Stomach (tissue), 9 donors: ENCODE results near the gene USP44. TPM values are rescaled to one million over a fixed set of nuclear protein-coding genes. Genes with fewer than 3 reads are reported as not detected.

Experiments
- DNase-seq, 2 donors: peaks; one replicate each; pipeline versions ENCODE4 v3.0.0 to v3.0.0-alpha.2; 2013 to 2019
- H3K27ac ChIP-seq, 5 donors: fragments of 200-600 bp in 4 of 5; sonication (generic) in 4 of 5; one replicate each; pipeline ENCODE4 v1.5.1; 2013 to 2019; ENCODE audit warnings: mild to moderate bottlenecking in 1 of 5, moderate library complexity in 1 of 5
- H3K27me3 ChIP-seq, 3 donors: fragments of 200-600 bp; sonication (generic); one replicate each; pipeline ENCODE4 v1.5.1; 2017 to 2019; ENCODE audit warnings: mixed run types in 1 of 3
- H3K36me3 ChIP-seq, 4 donors: fragments of 200-600 bp; sonication (generic); 1 replicate in 3 of 4; 2 replicates in 1 of 4; pipeline ENCODE4 v1.5.1; 2016 to 2019
- H3K4me1 ChIP-seq, 4 donors: fragments of 200-600 bp; sonication (generic); one replicate each; pipeline ENCODE4 v1.5.1; 2016 to 2019
- H3K4me3 ChIP-seq, 4 donors: fragments of 200-600 bp; sonication (generic) in 3 of 4; one replicate each; pipeline ENCODE4 v1.5.1; 2016 to 2019; ENCODE audit warnings: mild to moderate bottlenecking in 1 of 4
- H3K9me3 ChIP-seq, 4 donors: fragments of 200-600 bp; sonication (generic); one replicate each; pipeline ENCODE4 v1.5.1; 2016 to 2019
- EP300 ChIP-seq: sonication (generic); formaldehyde crosslinking; IDR thresholded peaks from one replicate; pipeline ENCODE4 v1.6.1; 2017; ENCODE audit warnings: antibody characterized with exemption
- POLR2A ChIP-seq, 4 donors: fragments of 450-650 bp; IDR thresholded peaks; one replicate each; pipeline ENCODE4 v1.6.1; 2016; ENCODE audit warnings: antibody characterized with exemption in 4 of 4, control low read depth in 2 of 4, mild to moderate bottlenecking in 1 of 4, moderate library complexity in 1 of 4
- POLR2AphosphoS5 ChIP-seq, 3 donors: sonication (generic); formaldehyde crosslinking; IDR thresholded peaks; one replicate each; pipeline ENCODE4 v1.6.1; 2016; ENCODE audit warnings: antibody characterized with exemption in 3 of 3
- WGBS, 5 donors: extraction: QIAGEN DNeasy Blood & Tissue Kit in 3 of 5; methylation state at CpG; one replicate each; pipeline versions ENCODE4 v1.1.5 to v1.1.7; 2013 to 2018; 5-methylcytosine and 5-hydroxymethylcytosine counted together
- intact Hi-C: fragments of 100-400 bp; cut with DNase I; formaldehyde crosslinking; loops from one replicate; pipeline ENCODE4 v1.15.1; 2023; ENCODE audit warnings: low total_unique reads
- polyA plus RNA-seq, 3 donors: library from polyadenylated mRNA; stranded (reverse); fragments of 200-250 nt; gene quantifications; one replicate each; pipeline ENCODE4 v1.2.3, GENCODE V29; 2013
- total RNA-seq, 5 donors: library from RNA; depleted of rRNA; stranded (reverse); fragments of >200 nt; gene quantifications; one replicate each; pipeline versions ENCODE4 v1.1.0 to v1.2.3, GENCODE V29; 2014 to 2016
- TF ChIP-seq, protein P1 (sequence below), 7 experiments: fragments of 450-650 bp in 4 of 7; fragments of 200-600 bp in 3 of 7; sonication (generic) in 3 of 7; IDR thresholded peaks; one replicate each; pipeline ENCODE4 v1.5.1; 2016 to 2019; ENCODE audit warnings: antibody characterized with exemption in 7 of 7, control low read depth in 2 of 7, mild to moderate bottlenecking in 1 of 7
- donor health status: healthy with polysubstance abuse.
- donor health status: Bipolar disorder and iron deficiency.
- donor health status: healthy.

The USP44 gene
- total and polyA plus RNA-seq, 8 donors = under 0.01 to 2.6 (median 0.36) TPM; not detected in 2

DNA sequence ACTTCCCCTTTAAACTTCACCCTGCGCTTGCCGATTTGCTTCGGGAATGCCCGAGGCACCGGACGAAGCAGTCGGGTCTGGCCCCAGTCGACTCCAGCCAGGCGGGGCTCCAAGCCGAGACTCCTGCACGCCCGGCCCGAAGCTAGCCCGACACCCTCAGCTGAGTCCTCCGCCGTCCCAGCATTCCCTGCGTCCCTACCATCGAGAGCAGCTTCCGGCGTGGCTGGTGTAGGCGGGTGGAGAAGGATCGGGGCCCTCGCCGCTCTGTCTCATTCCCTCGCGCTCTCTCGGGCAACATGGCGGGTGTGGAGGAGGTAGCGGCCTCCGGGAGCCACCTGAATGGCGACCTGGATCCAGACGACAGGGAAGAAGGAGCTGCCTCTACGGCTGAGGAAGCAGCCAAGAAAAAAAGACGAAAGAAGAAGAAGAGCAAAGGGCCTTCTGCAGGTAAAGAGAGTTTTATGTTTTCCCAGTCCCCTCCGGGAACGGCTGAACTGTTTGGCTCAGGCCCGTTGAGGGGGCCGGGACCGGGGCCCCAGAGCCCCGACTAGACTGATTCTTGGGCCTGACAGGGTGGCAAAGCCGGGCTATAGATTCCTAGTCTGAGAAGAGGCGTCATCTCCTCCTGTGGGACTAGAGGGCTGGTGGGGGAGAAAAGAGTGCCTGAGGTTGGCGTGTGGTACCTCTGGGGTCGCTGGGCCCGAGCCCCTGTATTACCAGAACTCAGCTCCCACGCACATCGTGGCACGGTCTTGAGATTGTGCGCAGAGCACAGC, 77.2 kb downstream of the USP44 start, which contains the start of gene METAP2:
Gene METAP2 (plus strand): TSS at position 269 of the 776 bp plus-strand sequence. CDS start 28 bp downstream, at position 297.
- peak; percentile 97 to 99 for DNase-seq
- intact Hi-C loops = no loop called here
- peak in 2 of 4 donors; percentile 42 to 76 for TF ChIP-seq POLR2A (IDR thresholded peaks at IDR 0.05)
- TF ChIP-seq, protein P1, sequence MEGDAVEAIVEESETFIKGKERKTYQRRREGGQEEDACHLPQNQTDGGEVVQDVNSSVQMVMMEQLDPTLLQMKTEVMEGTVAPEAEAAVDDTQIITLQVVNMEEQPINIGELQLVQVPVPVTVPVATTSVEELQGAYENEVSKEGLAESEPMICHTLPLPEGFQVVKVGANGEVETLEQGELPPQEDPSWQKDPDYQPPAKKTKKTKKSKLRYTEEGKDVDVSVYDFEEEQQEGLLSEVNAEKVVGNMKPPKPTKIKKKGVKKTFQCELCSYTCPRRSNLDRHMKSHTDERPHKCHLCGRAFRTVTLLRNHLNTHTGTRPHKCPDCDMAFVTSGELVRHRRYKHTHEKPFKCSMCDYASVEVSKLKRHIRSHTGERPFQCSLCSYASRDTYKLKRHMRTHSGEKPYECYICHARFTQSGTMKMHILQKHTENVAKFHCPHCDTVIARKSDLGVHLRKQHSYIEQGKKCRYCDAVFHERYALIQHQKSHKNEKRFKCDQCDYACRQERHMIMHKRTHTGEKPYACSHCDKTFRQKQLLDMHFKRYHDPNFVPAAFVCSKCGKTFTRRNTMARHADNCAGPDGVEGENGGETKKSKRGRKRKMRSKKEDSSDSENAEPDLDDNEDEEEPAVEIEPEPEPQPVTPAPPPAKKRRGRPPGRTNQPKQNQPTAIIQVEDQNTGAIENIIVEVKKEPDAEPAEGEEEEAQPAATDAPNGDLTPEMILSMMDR (IDR thresholded peaks at IDR 0.05) = no peak
- TF ChIP-seq POLR2AphosphoS5 (IDR thresholded peaks at IDR 0.05) = peak; percentile 94 to 98 (median 96)
- TF ChIP-seq EP300 = no peak
- Histone ChIP-seq H3K4me1 (peaks cover 11 to 49% (median 35%) of the 10 kb centered on the region in 4 donors), H3K27me3 (no peaks in the 10 kb centered on the region), H3K9me3 (no peaks in the 10 kb centered on the region), H3K4me3 (peak within 1 kb of the TSS; percentile 64 to 98 (median 93)), H3K36me3 (peaks cover 8 to 32% (median 31%) of the 10 kb centered on the region in 4 donors), H3K27ac (peak within 1 kb of the TSS; percentile 75 to 97 (median 91))
- 0 to 1% (median 0%) methylated on average over 38 to 49 of the region's 49 CpGs for WGBS, 5 donors

DNA sequence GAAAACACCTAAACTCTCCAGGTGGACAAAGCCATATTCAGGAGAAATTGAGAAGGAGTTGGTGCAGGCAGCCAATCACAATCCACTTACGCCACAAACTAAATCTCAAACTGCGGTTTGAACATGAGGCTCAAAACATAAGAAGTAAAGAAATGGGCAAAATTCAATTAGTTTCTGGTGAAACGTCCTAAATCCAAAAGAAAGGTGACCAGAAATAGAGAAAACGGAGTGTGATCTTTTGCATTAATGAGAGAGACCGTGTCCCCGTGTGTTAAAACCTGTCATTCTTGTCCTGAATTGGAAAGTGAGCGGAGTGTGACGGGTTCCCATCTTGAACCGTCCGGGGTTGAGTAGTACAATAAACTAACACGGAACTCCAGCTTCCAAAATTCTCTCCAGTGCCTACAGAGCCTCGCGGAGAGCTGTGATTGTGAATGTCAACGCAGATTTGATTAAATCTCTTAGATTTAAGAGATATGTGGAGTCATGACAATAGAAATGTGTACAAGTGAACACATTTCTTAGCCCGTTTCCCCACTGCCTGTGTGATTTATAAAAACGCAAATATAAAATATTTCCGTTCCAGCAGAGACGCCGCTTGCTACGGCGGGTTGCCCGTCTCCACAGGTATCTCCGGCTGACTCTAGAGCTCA, 77.9 kb downstream of the USP44 start:
- Histone ChIP-seq H3K27me3 (no peaks in the 10 kb centered on the region), H3K27ac (peak overlapping the region; percentile 75 to 97 (median 91)), H3K36me3 (peaks cover 2 to 24% (median 24%) of the 10 kb centered on the region in 4 donors), H3K9me3 (no peaks in the 10 kb centered on the region), H3K4me1 (peaks cover 11 to 41% (median 32%) of the 10 kb centered on the region in 4 donors), H3K4me3 (peak overlapping the region; percentile 64 to 98 (median 93))
- WGBS, 5 donors = 0 to 1% (median 0%) methylated on average over 23 of the region's 23 CpGs
- no peak for TF ChIP-seq EP300
- DNase-seq = peak; percentile 36 to 76
- intact Hi-C loops = no loop called here

DNA sequence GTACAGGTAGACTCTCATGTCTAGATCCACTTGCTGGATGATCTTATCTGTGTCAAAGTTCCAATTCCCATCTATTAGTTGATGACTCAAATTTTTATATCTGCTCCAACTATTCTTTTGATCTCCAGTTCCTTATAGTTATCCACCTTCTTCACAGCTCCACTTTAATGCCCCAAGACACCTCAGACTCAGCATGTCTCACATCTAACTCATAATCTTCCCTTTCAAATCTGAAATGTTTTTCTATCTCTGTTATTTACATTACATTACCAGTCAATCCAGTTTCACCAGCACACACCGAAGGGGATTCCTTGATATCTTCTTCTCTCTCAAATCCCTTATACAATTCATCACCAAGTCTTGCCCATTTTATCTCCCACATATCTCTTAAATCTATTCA, 81.0 kb downstream of the USP44 start:
- TF ChIP-seq POLR2AphosphoS5 (IDR thresholded peaks at IDR 0.05) = no peak
- TF ChIP-seq, protein P1 (IDR thresholded peaks at IDR 0.05) = no peak
- Histone ChIP-seq H3K27ac (no peak overlapping the region), H3K4me1 (peaks cover 7 to 16% (median 15%) of the 10 kb centered on the region in 4 donors), H3K36me3 (no peaks in the 10 kb centered on the region), H3K4me3 (no peak overlapping the region), H3K27me3 (no peaks in the 10 kb centered on the region), H3K9me3 (no peaks in the 10 kb centered on the region)
- WGBS, 5 donors = 30 to 65% (median 47%) methylated on average over 1 of the region's 1 CpG
- intact Hi-C loops = no loop called here
- no peak for DNase-seq

Other genes with a start within 250 kb of the USP44 start
- gene METAP2, start 77.3 kb downstream of the USP44 start, total RNA-seq = 100 to 1,000 TPM in 1 of 5 donors, 10 to 100 TPM in 4; 14.0 to 111 (median 50.5) TPM
- gene METAP2, start 77.3 kb downstream of the USP44 start, polyA plus RNA-seq = 10 to 100 TPM; 36.7 to 74.1 (median 36.8) TPM
- 100 to 1,000 TPM in 1 of 5 donors, 10 to 100 TPM in 4; 11.0 to 110 (median 50.7) TPM for gene NTN4, start 239.3 kb upstream of the USP44 start, total RNA-seq
- gene NTN4, start 239.3 kb upstream of the USP44 start, polyA plus RNA-seq = 10 to 100 TPM; 10.5 to 23.5 (median 13.0) TPM